DMS114 treated with DMSO at 0.1 percent for 48 hours (cell line): Measurements from ENCODE around the gene SOBP.
"Not testable (repeated sequence)": the region's sequence is repeated elsewhere in the genome, so short reads cannot be mapped to it uniquely, and the experiment has no call there.

Source experiments
- DNase-seq: peaks from one replicate; lab custom pipeline; 2025; ENCODE audit not compliant: unreplicated experiment; lab: John Stamatoyannopoulos, UW

Gene SOBP

GRCh38 chr6:107550241-107550840, 60.4 kb downstream of the SOBP start:
- no peak for DNase-seq

GRCh38 chr6:107550906-107551305, 61.0 kb downstream of the SOBP start:
- DNase-seq, result no peak

GRCh38 chr6:107553121-107553520, 63.2 kb downstream of the SOBP start:
- DNase-seq, result not testable (repeated sequence)

- DNase-seq, result no peak
Measured at GRCh38 chr6:107554326-107554725, 64.4 kb downstream of the SOBP start.

- DNase-seq, result no peak
Measured at GRCh38 chr6:107554918-107555317, 65.0 kb downstream of the SOBP start.

GRCh38 chr6:107555449-107555848, 65.5 kb downstream of the SOBP start:
- no peak for DNase-seq

- no peak for DNase-seq
Measured at GRCh38 chr6:107556082-107556481, 66.2 kb downstream of the SOBP start.

GRCh38 chr6:107557698-107558097, 67.8 kb downstream of the SOBP start:
- no peak for DNase-seq

- DNase-seq, result no peak
Measured at GRCh38 chr6:107560657-107561056, 70.7 kb downstream of the SOBP start.

- no peak for DNase-seq
Measured at GRCh38 chr6:107561306-107561705, 71.4 kb downstream of the SOBP start.

GRCh38 chr6:107563694-107564588, 74.0 kb downstream of the SOBP start:
- DNase-seq, result no peak

GRCh38 chr6:107564589-107564951, 74.7 kb downstream of the SOBP start:
- DNase-seq, result no peak

GRCh38 chr6:107565165-107565723, 75.3 kb downstream of the SOBP start:
- no peak for DNase-seq

GRCh38 chr6:107567643-107568042, 77.7 kb downstream of the SOBP start:
- DNase-seq, result no peak

GRCh38 chr6:107569473-107569872, 79.6 kb downstream of the SOBP start:
- no peak for DNase-seq

- DNase-seq, result no peak
Measured at GRCh38 chr6:107571354-107571753, 81.4 kb downstream of the SOBP start.

- DNase-seq, result no peak
Measured at GRCh38 chr6:107572886-107573285, 83.0 kb downstream of the SOBP start.

GRCh38 chr6:107574856-107575255, 84.9 kb downstream of the SOBP start:
- DNase-seq, result no peak

GRCh38 chr6:107576852-107577251, 86.9 kb downstream of the SOBP start:
- DNase-seq, result no peak

GRCh38 chr6:107578642-107579341, 88.9 kb downstream of the SOBP start:
- no peak for DNase-seq

- no peak for DNase-seq
Measured at GRCh38 chr6:107579456-107580056, 89.6 kb downstream of the SOBP start.
